Pancreas (tissue), 10 donors: Measurements from ENCODE around the gene PAPPA. TPM values are rescaled to one million over a fixed set of nuclear protein-coding genes. Genes with fewer than 3 reads are reported as not detected.

Experiments used
- ATAC-seq, 4 donors: fragments of 200-7000 bp; cut with Tn5 transposase; one replicate each; pipeline versions ENCODE4 v1.8.0 to v1.9.1; 2020; ENCODE audit warnings: mild to moderate bottlenecking in 4 of 4, moderate library complexity in 4 of 4
- DNase-seq, 6 donors: peaks; one replicate each; pipeline ENCODE4 v3.0.0-alpha.2; 2020
- FAIRE-seq: peaks from 2 replicates; lab custom pipeline; 2012; peaks lifted over from hg19 to GRCh38; lab: Jason Lieb, UNC
- H3K27ac ChIP-seq, 4 donors: fragments of 200-600 bp; sonication (generic); 1 replicate in 3 of 4; 2 replicates in 1 of 4; pipeline versions ENCODE4 v1.5.0 to v1.8.0; 2020
- H3K27me3 ChIP-seq, 4 donors: fragments of 200-600 bp; one replicate each; pipeline ENCODE4 v1.8.0; 2021
- H3K36me3 ChIP-seq, 3 donors: fragments of 200-600 bp; sonication (generic) in 1 of 3; one replicate each; pipeline versions ENCODE4 v1.5.0 to v1.8.0; 2020 to 2021
- H3K4me1 ChIP-seq, 3 donors: fragments of 200-600 bp; one replicate each; pipeline ENCODE4 v1.8.0; 2021
- H3K4me3 ChIP-seq, 4 donors: fragments of 200-600 bp; sonication (generic) in 2 of 4; one replicate each; pipeline versions ENCODE4 v1.5.0 to v1.8.0; 2020 to 2021
- H3K9me3 ChIP-seq, 4 donors: fragments of 200-600 bp; one replicate each; pipeline ENCODE4 v1.8.0; 2021
- WGBS, 2 donors: extraction: QIAGEN DNeasy Blood & Tissue Kit; methylation state at CpG; one replicate each; pipeline ENCODE4 v1.1.7; 2013; 5-methylcytosine and 5-hydroxymethylcytosine counted together
- intact Hi-C, 3 donors: fragments of 100-400 bp; cut with DNase I; formaldehyde crosslinking; loops; one replicate each; pipeline versions ENCODE4 v1.11.1 to v1.14.2; 2022
- polyA plus RNA-seq, 2 donors: library from polyadenylated mRNA; stranded (reverse); fragments of 200-250 nt; gene quantifications; one replicate each; pipeline ENCODE4 v1.2.3, GENCODE V29; 2013
- total RNA-seq, 6 donors: library from RNA; stranded (reverse); fragmentation: NEBNext Ultra II Directional in 4 of 6; extraction: Animal tissue kit (Norgen Biotek cat#: 25700) in 4 of 6; gene quantifications; one replicate each; pipeline versions ENCODE4 v1.2.1 to v1.2.4, GENCODE V29; 2021 to 2023
- TF ChIP-seq, protein P1 (sequence below), 4 donors: fragments of 200-600 bp; sonication (generic) in 3 of 4; IDR thresholded peaks; one replicate each; pipeline versions ENCODE4 v1.5.0 to v1.8.0; 2021; ENCODE audit warnings: antibody characterized with exemption in 4 of 4
- donor health status: healthy with polysubstance abuse.
- donor health status: DM: no; HTN: no; CAD: no; lungs with moderate emphysema.
- donor health status: DM: no; HTN: no; CAD: no.
- donor health status: control.
- donor health status: control.
- donor health status: Bipolar disorder and iron deficiency.
- donor health status: DM: yes; HTN: yes; CAD: no.
- donor health status: DM: no; HTN: no; CAD: no.
- donor health status: DM: no; HTN: no; CAD: no.
- donor health status: DM: yes; HTN: yes; CAD: no.

Gene PAPPA
- total and polyA plus RNA-seq, 8 donors: 0.11 to 3.4 (median 0.76) TPM

DNA sequence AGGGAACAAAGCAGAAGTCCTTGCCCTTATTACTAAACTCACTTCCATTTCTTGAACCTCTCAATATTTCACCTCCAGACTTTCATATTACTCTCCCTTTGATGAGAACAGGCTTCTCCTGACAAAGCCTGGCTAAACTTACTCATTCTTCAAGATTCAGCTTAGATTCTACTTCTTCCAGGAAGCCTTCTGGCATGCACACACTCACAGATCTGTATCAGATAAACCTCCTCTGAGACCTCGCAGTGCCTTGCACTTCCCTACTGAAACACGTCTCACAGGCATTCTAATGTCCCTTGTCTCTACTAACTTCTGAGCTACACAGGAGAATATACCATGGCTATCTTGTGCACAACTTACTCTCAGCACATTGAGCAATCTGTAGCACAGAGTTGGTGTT, 16.6 kb upstream of the PAPPA start:
- no peak overlapping the region for H3K4me3 ChIP-seq
- no peak overlapping the region for H3K27ac ChIP-seq
- no peaks in the 10 kb centered on the region for H3K9me3 ChIP-seq
- intact Hi-C loops: no loop called here
- 77 to 92% methylated on average over 2 of the region's 2 CpGs for WGBS, 2 donors
- H3K4me1 ChIP-seq: no peaks in the 10 kb centered on the region
- H3K36me3 ChIP-seq: no peaks in the 10 kb centered on the region
- TF ChIP-seq, protein P1, sequence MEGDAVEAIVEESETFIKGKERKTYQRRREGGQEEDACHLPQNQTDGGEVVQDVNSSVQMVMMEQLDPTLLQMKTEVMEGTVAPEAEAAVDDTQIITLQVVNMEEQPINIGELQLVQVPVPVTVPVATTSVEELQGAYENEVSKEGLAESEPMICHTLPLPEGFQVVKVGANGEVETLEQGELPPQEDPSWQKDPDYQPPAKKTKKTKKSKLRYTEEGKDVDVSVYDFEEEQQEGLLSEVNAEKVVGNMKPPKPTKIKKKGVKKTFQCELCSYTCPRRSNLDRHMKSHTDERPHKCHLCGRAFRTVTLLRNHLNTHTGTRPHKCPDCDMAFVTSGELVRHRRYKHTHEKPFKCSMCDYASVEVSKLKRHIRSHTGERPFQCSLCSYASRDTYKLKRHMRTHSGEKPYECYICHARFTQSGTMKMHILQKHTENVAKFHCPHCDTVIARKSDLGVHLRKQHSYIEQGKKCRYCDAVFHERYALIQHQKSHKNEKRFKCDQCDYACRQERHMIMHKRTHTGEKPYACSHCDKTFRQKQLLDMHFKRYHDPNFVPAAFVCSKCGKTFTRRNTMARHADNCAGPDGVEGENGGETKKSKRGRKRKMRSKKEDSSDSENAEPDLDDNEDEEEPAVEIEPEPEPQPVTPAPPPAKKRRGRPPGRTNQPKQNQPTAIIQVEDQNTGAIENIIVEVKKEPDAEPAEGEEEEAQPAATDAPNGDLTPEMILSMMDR (IDR thresholded peaks at IDR 0.05): no peak
- H3K27me3 ChIP-seq: no peaks in the 10 kb centered on the region
- ATAC-seq (no peak), FAIRE-seq (no peak), DNase-seq (no peak)

DNA sequence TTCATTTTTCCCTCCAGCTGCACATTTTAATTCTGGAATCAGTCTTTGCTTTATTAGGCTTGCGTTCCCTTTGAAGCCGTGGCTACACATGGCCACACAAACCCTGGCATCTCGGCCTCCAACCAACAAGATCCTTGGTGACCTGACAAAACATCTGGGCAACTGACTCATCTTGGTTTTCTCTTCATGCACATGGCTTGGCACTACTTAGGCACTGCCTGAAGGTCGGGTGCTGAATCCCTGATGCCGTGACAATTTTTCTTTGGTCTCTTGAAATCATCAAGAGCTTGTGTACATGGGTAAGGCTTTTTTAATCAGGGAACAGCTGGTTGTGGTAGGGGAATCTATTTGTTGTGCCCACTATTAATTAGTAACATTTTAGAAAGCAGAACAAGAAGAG, 16.0 kb upstream of the PAPPA start:
- 73 to 76% methylated on average over 5 of the region's 5 CpGs for WGBS, 2 donors
- Histone ChIP-seq H3K36me3 (no peaks in the 10 kb centered on the region), H3K4me3 (no peak overlapping the region), H3K27ac (no peak overlapping the region), H3K4me1 (no peaks in the 10 kb centered on the region), H3K9me3 (no peaks in the 10 kb centered on the region), H3K27me3 (no peaks in the 10 kb centered on the region)
- no peak for DNase-seq
- no peak for FAIRE-seq
- ATAC-seq: no peak
- TF ChIP-seq, protein P1 (IDR thresholded peaks at IDR 0.05): no peak
- intact Hi-C loops: no loop called here

DNA sequence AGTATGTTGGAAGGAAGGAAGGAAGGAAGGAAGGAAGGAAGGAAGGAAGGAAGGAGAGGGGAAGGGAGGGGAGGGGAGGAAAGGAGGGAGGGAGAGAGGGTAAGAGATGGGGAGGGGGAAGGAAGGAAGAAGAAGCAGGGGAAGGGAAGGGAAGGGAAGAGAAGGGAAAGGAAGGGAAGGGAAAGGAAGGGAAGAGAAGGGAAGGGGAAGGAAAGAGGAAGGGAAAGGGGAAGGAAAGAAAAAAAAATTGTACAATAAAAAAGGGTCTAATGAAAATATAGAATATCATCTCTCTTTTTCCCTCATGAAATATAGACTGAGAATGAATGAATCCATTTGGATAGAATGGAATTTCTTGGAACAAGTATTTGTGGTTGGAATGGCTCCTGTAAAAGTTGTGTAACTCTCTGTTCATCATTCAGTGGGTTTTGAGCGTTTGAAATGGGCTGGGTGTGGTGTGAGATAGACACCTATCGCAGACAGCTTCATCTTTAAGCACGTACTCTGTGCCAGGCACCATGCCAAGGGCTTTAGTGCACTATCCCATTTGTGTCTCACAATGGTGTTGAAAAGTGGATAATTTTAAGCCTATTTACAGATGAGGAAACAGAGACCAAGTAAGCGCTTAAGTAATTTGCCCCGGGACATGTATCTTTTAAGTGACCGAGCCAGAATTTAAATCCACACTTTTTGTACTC, 11.6 kb upstream of the PAPPA start:
- Histone ChIP-seq H3K27ac (no peak overlapping the region), H3K4me1 (no peaks in the 10 kb centered on the region), H3K27me3 (peaks cover 0 to 4% (median 0%) of the 10 kb centered on the region in 4 donors), H3K9me3 (no peaks in the 10 kb centered on the region), H3K4me3 (no peak overlapping the region), H3K36me3 (no peaks in the 10 kb centered on the region)
- intact Hi-C loops: loop anchor here in 1 of 3 donors (10.0 kb wide), 1 partner anchor 503 kb away; no protein-coding TSS in a partner anchor
- DNase-seq (no peak), ATAC-seq (no peak), FAIRE-seq (no peak)
- 79 to 82% methylated on average over 6 of the region's 6 CpGs for WGBS, 2 donors
- TF ChIP-seq, protein P1 (IDR thresholded peaks at IDR 0.05): no peak

DNA sequence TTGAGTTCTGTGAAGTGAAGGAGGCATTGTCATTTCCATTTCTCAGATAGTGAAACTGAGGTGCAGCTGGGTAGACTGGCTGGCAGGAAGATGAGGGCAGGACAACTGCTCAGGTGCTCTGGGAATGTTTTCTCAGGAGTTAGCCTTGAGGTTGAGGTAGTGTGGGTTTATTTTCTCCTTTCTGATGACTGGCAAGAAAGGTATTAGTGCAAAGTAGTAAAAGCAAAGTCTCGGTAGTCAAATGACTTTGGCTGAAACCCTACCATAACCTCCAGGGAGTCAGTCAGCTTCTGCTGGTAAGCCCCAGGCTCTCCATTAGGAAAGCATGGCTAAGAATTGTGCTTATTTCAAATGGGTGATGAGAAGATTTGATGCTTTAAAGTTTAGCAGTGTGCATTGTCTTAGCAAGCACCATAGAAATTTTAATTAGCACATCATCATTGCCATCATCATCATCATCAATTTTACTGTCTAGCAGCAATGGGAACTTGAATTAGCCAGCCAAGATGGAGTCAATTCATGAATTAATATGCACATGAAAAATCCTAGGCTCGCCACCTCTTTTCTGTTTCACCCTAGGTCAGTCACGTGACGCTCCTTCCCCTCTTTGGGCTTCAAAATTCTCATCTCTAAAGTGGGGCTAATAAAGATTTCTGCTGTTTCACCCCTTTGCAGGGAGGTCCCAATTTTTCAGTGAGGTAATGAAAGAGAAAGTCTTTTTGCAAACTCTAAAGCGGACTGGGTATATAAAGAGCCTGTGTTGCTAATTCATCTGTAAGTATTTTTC, 10.7 kb upstream of the PAPPA start:
- no peak for FAIRE-seq
- WGBS, 2 donors: 71 to 79% methylated on average over 5 of the region's 5 CpGs
- Histone ChIP-seq H3K27me3 (peaks cover 0 to 4% (median 0%) of the 10 kb centered on the region in 4 donors), H3K27ac (no peak overlapping the region), H3K4me3 (no peak overlapping the region), H3K36me3 (no peaks in the 10 kb centered on the region), H3K4me1 (no peaks in the 10 kb centered on the region), H3K9me3 (no peaks in the 10 kb centered on the region)
- ATAC-seq: no peak
- DNase-seq: no peak
- intact Hi-C loops: loop anchor here in 1 of 3 donors (10.0 kb wide), 1 partner anchor 502 kb away; no protein-coding TSS in a partner anchor
- TF ChIP-seq, protein P1 (IDR thresholded peaks at IDR 0.05): no peak
